Muscle of back (tissue), 11 donors: ENCODE measurements around the gene LLGL1. TPM values are rescaled to one million over a fixed set of nuclear protein-coding genes. Genes with fewer than 3 reads are reported as not detected.

Source experiments
- DNase-seq, 3 donors: peaks; one replicate each; pipeline versions ENCODE4 v3.0.0 to v3.0.0-alpha.2; 2013
- polyA plus RNA-seq, 10 donors: library from polyadenylated mRNA; unstranded; fragments of 120-200 nt; gene quantifications; one replicate each; pipeline ENCODE4 v1.2.1, GENCODE V29; 2013; ENCODE audit not compliant: insufficient read length in 10 of 10

Gene LLGL1
- polyA plus RNA-seq, 10 donors, result 17.0 to 32.1 (median 23.0) TPM

GRCh38 chr17:18228176-18228682 is 2.8 kb downstream of the LLGL1 start:
- no peak for DNase-seq

GRCh38 chr17:18229254-18229653 is 3.8 kb downstream of the LLGL1 start:
- DNase-seq, result no peak

GRCh38 chr17:18229771-18230170 is 4.3 kb downstream of the LLGL1 start:
- DNase-seq, result no peak

GRCh38 chr17:18230288-18231141 is 5.1 kb downstream of the LLGL1 start:
- no peak for DNase-seq

- DNase-seq, result no peak
These were observed 5.7 kb downstream of the LLGL1 start for GRCh38 chr17:18231164-18231563.

GRCh38 chr17:18233803-18234518 is 8.5 kb downstream of the LLGL1 start:
- no peak for DNase-seq

GRCh38 chr17:18234853-18235380 is 9.5 kb downstream of the LLGL1 start:
- no peak for DNase-seq

GRCh38 chr17:18235743-18236256 is 10.4 kb downstream of the LLGL1 start:
- no peak for DNase-seq

- no peak for DNase-seq
These were observed 11.1 kb downstream of the LLGL1 start for GRCh38 chr17:18236494-18236893.

- no peak for DNase-seq
These were observed 12.0 kb downstream of the LLGL1 start for GRCh38 chr17:18237461-18237860.

- DNase-seq, result no peak
These were observed 12.9 kb downstream of the LLGL1 start for GRCh38 chr17:18238299-18238698.

GRCh38 chr17:18240449-18240848 is 15.0 kb downstream of the LLGL1 start:
- DNase-seq, result no peak

- no peak for DNase-seq
These were observed 15.9 kb downstream of the LLGL1 start for GRCh38 chr17:18241229-18241871.

GRCh38 chr17:18245038-18245776 is 19.8 kb downstream of the LLGL1 start:
- no peak for DNase-seq

GRCh38 chr17:18246109-18246725 is 20.8 kb downstream of the LLGL1 start:
- DNase-seq, result no peak

- peak in 2 of 3 donors; percentile 29 to 60 for DNase-seq
These were observed 21.6 kb downstream of the LLGL1 start for GRCh38 chr17:18246880-18247612.

GRCh38 chr17:18247613-18248001 is 22.2 kb downstream of the LLGL1 start:
- peak in 2 of 3 donors; percentile 40 to 73 for DNase-seq

GRCh38 chr17:18248300-18248731 is 22.9 kb downstream of the LLGL1 start:
- DNase-seq, result peak; percentile 62 to 92 (median 82)

- no peak for DNase-seq
These were observed 23.4 kb downstream of the LLGL1 start for GRCh38 chr17:18248811-18249210.

- no peak for DNase-seq
These were observed 24.8 kb downstream of the LLGL1 start for GRCh38 chr17:18250259-18250658.
